AG04449 (cell line): Measurements from ENCODE around the gene FBXO46.

Experiments
- CTCF ChIA-PET: fragments of 350-600 bp; formaldehyde crosslinking; extraction: SDS; loops from one replicate; lab custom pipeline; 2021; ENCODE audit warnings: antibody characterized with exemption; lab: Yijun Ruan, JAX
- POLR2A ChIA-PET: fragments of 400-600, 350-600 bp; formaldehyde crosslinking; extraction: SDS; loops from one replicate; lab custom pipeline; 2020; ENCODE audit warnings: antibody characterized with exemption, inconsistent platforms; lab: Yijun Ruan, JAX
- DNase-seq: peaks from one replicate; pipeline ENCODE4 v3.0.0-alpha.2; 2010; ENCODE audit warnings: low read depth, low spot score
- H3K4me3 ChIP-seq: 2 replicates; pipeline ENCODE4 v1.5.1; 2011; ENCODE audit warnings: low read depth, mild to moderate bottlenecking, control low read depth, low read length
- CTCF ChIP-seq: IDR thresholded peaks from one replicate; pipeline ENCODE4 v1.5.1; 2011; ENCODE audit warnings: mild to moderate bottlenecking, moderate library complexity, low read length, control low read depth, inconsistent platforms; ENCODE audit not compliant: insufficient read depth; ENCODE audit errors: missing control alignments

Gene FBXO46

GRCh38 chr19:45764945-45765701, 34.4 kb upstream of the FBXO46 start:
- TF ChIP-seq CTCF, result no peak
- ChIA-PET CTCF (interaction anchor here (0.8 to 9.9 kb wide), 4 partner anchors 9 to 83 kb away, joined by 3 to 170 read pairs (median 4); partner anchors contain the start of gene QPCTL), POLR2A (interaction anchor here (0.6 to 0.9 kb wide), 2 partner anchors 28 to 298 kb away, joined by 3 to 4 read pairs; partner anchors contain the start of gene DMWD)

GRCh38 chr19:45764475-45764874, 33.8 kb upstream of the FBXO46 start:
- TF ChIP-seq CTCF, result no peak
- POLR2A ChIA-PET, result interaction anchor here (0.9 kb wide), 1 partner anchor 29 kb away, joined by 4 read pairs; the partner anchor contains the start of gene DMWD
- DNase-seq, result no peak
- CTCF ChIA-PET, result interaction anchor here (0.8 to 1.4 kb wide), 3 partner anchors 8 to 82 kb away, joined by 3 to 5 read pairs (median 4); partner anchors contain the start of gene QPCTL
- no peak overlapping the region for H3K4me3 ChIP-seq

More at GRCh38 chr19:45764945-45765701, 34.4 kb upstream of the FBXO46 start:
- no peak overlapping the region for H3K4me3 ChIP-seq
- no peak for DNase-seq

- CTCF ChIA-PET, result interaction anchor here (0.9 kb wide), 1 partner anchor 9 kb away, joined by 3 read pairs; no protein-coding TSS in a partner anchor
These were observed 33.1 kb upstream of the FBXO46 start for GRCh38 chr19:45763691-45764294.

GRCh38 chr19:45762870-45763631, 32.4 kb upstream of the FBXO46 start:
- DNase-seq, result no peak
- POLR2A ChIA-PET, result interaction anchor here (0.6 kb wide), 1 partner anchor 54 kb away, joined by 3 read pairs; no protein-coding TSS in a partner anchor
- CTCF ChIA-PET, result interaction anchor here (0.9 kb wide), 1 partner anchor 8 kb away, joined by 3 read pairs; no protein-coding TSS in a partner anchor
- no peak overlapping the region for H3K4me3 ChIP-seq
- no peak for TF ChIP-seq CTCF

More at GRCh38 chr19:45763691-45764294, 33.1 kb upstream of the FBXO46 start:
- no peak for TF ChIP-seq CTCF
- POLR2A ChIA-PET, result no interaction called here
- DNase-seq, result no peak
- no peak overlapping the region for H3K4me3 ChIP-seq

GRCh38 chr19:45761714-45762113, 31.0 kb upstream of the FBXO46 start:
- ChIA-PET POLR2A (no interaction called here), CTCF (interaction anchor here (1.3 kb wide), 1 partner anchor 10 kb away, joined by 4 read pairs; no protein-coding TSS in a partner anchor)
- H3K4me3 ChIP-seq, result no peak overlapping the region
- DNase-seq, result no peak
- TF ChIP-seq CTCF, result no peak
